ENCODE results near the gene CLEC2L. TPM values are rescaled to one million over a fixed set of nuclear protein-coding genes. Genes with fewer than 3 reads are reported as not detected.

CLEC2L gene
- total and polyA plus RNA-seq, 4 donors = 0.05 TPM; not detected in 3

DNA sequence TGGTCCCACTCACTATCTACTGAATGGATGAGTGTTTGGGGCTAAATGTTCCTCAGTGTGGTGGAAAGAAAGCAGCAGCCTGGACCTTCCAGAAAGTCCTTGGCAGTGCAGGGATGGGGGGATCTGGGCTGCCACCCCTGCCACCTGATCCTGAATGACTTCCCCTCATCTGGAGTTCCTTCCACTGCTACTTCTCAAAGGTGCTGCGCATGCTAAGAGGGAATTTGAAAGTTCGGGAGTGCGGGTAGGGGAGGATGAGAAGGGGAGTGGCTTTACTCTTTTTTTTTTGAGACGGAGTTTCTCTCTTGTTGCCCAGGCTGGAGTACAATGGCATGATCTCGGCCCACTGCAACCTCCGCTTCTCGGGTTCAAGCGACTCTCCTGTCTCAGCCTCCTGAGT is 41.4 kb upstream of the CLEC2L start:
- H3K27ac ChIP-seq (ENCODE audit: low read depth in 1 of 2, low read length in 2 of 2) = no peak overlapping the region
- DNase-seq (ENCODE audit: low spot score) = no peak
- no peaks in the 10 kb centered on the region for H3K36me3 ChIP-seq (ENCODE audit: control insufficient read depth in 4 of 4, insufficient read depth in 3 of 4, low read depth in 1 of 4, low read length in 3 of 4)
- peaks cover 0 to 12% (median 6%) of the 10 kb centered on the region in 4 donors for H3K27me3 ChIP-seq (ENCODE audit: control insufficient read depth in 4 of 4, insufficient read depth in 4 of 4, low read length in 3 of 4)
- TF ChIP-seq RXRA (IDR thresholded peaks at IDR 0.05) = no peak
- TF ChIP-seq, protein P1, sequence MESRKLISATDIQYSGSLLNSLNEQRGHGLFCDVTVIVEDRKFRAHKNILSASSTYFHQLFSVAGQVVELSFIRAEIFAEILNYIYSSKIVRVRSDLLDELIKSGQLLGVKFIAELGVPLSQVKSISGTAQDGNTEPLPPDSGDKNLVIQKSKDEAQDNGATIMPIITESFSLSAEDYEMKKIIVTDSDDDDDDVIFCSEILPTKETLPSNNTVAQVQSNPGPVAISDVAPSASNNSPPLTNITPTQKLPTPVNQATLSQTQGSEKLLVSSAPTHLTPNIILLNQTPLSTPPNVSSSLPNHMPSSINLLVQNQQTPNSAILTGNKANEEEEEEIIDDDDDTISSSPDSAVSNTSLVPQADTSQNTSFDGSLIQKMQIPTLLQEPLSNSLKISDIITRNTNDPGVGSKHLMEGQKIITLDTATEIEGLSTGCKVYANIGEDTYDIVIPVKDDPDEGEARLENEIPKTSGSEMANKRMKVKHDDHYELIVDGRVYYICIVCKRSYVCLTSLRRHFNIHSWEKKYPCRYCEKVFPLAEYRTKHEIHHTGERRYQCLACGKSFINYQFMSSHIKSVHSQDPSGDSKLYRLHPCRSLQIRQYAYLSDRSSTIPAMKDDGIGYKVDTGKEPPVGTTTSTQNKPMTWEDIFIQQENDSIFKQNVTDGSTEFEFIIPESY (IDR thresholded peaks at IDR 0.05) = no peak
- TF ChIP-seq HNF4G (IDR thresholded peaks at IDR 0.05) = no peak
- no peak for TF ChIP-seq NR2F2 (IDR thresholded peaks at IDR 0.05)
- no peak for TF ChIP-seq JUND (IDR thresholded peaks at IDR 0.05)
- TF ChIP-seq REST (IDR thresholded peaks at IDR 0.05) = no peak
- TF ChIP-seq GABPA (IDR thresholded peaks at IDR 0.05 in 1 of 2, conservative IDR thresholded peaks at IDR 0.05 in 1 of 2) = no peak
- WGBS = 62% methylated on average over 8 of the region's 8 CpGs
- no peaks in the 10 kb centered on the region for H3K9me3 ChIP-seq (ENCODE audit: control insufficient read depth in 4 of 4, low read length in 3 of 4)
- peaks cover 2 to 15% (median 9%) of the 10 kb centered on the region in 4 donors for H3K4me1 ChIP-seq (ENCODE audit: control insufficient read depth in 4 of 4, insufficient read depth in 4 of 4, low read length in 3 of 4)
- H3K9ac ChIP-seq (ENCODE audit: low read depth in 1 of 2, low read length in 2 of 2) = no peak overlapping the region
- no peak overlapping the region for H3K4me3 ChIP-seq (ENCODE audit: low read depth in 1 of 3, low read length in 3 of 3)

GRCh38 chr7:139482662-139483466 is 40.6 kb upstream of the CLEC2L start:
- no peak for DNase-seq (ENCODE audit: low spot score)
- Histone ChIP-seq H3K9me3 (ENCODE audit: control insufficient read depth in 4 of 4, low read length in 3 of 4) (no peaks in the 10 kb centered on the region), H3K27me3 (ENCODE audit: control insufficient read depth in 4 of 4, insufficient read depth in 4 of 4, low read length in 3 of 4) (peaks cover 0 to 12% (median 6%) of the 10 kb centered on the region in 4 donors), H3K4me3 (ENCODE audit: low read depth in 1 of 3, low read length in 3 of 3) (peak overlapping the region in 1 of 3 donors; percentile 36), H3K27ac (ENCODE audit: low read depth in 1 of 2, low read length in 2 of 2) (no peak overlapping the region), H3K36me3 (ENCODE audit: control insufficient read depth in 4 of 4, insufficient read depth in 3 of 4, low read depth in 1 of 4, low read length in 3 of 4) (no peaks in the 10 kb centered on the region), H3K9ac (ENCODE audit: low read depth in 1 of 2, low read length in 2 of 2) (no peak overlapping the region), H3K4me1 (ENCODE audit: control insufficient read depth in 4 of 4, insufficient read depth in 4 of 4, low read length in 3 of 4) (peaks cover 2 to 15% (median 9%) of the 10 kb centered on the region in 4 donors)
- no peak for TF ChIP-seq CTCF (IDR thresholded peaks at IDR 0.05; ENCODE audit: low read depth, low read length, missing input control)
- no peak for TF ChIP-seq RXRA (IDR thresholded peaks at IDR 0.05)
- no peak for TF ChIP-seq HNF4G (IDR thresholded peaks at IDR 0.05)
- TF ChIP-seq, protein P1 (IDR thresholded peaks at IDR 0.05) = no peak
- TF ChIP-seq, protein P2, sequence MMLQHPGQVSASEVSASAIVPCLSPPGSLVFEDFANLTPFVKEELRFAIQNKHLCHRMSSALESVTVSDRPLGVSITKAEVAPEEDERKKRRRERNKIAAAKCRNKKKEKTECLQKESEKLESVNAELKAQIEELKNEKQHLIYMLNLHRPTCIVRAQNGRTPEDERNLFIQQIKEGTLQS (IDR thresholded peaks at IDR 0.05) = no peak
- WGBS = 4% methylated on average over 90 of the region's 90 CpGs

Measured in liver (tissue), 9 donors.